ENCODE data around the gene WEE2.

The WEE2 gene

GRCh38 chr7:141691961-141692360 is 16.2 kb upstream of the WEE2 start:
- DNase-seq, result no peak

DNA sequence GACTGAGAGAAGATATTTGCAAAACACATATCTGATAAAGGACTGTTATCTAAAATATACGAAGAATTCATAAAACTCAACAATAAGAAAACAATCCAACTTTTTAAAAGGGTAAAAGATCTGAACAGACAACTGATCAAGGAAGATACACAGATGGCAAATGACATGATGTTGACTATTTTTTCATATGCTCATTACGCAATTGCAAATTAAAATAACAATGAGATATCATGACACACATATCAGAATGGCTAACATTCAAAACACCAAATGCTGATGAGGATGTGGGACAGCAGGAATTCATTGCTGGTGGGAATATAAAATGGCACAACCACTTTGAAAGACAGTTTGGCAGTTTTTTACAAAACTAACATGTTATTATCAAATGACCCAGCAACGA is 15.1 kb upstream of the WEE2 start:
- DNase-seq, result no peak

DNA sequence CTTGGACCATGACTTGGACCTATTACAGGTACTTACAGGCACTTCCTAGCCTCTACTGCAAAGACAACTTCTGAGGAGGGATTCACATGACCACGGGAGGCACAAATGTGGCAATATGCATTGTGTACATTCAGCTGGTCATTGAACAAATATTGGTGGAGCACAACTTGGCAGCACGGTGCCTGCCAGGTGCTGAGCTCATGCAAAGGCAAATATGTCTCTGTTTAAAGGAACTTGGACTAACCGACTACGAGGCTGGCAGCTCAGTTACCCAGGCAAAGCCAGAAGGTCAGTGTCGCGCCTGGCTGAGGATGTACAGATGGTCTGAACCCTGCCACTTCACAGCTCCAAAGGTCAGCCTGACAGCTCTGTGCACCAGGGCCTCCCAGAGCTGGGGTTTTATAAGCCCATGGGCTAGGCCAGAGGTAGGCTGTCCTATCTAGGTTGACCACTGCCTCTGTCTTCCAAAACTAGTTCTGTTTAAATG is 12.3 kb upstream of the WEE2 start:
- DNase-seq, result no peak

DNA sequence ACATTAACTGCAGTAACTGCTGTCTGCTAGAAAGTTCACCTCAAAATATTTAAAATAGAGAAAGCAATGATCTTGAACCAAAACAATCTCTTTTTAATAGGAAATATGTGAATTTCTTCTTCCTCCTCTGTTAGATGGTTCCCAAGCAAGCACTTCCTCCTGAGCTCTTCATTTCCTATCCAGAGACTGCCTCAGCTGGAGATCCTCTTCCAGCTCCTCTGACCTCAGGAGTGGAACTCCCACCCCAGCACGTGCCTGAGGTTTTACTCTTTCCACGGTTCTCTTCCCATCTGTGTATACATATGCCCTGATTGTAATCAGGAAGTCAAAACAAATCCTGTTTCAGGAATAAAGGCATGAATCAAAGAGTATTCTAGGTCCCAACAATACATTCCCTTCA is 11.8 kb upstream of the WEE2 start:
- DNase-seq, result no peak

DNA sequence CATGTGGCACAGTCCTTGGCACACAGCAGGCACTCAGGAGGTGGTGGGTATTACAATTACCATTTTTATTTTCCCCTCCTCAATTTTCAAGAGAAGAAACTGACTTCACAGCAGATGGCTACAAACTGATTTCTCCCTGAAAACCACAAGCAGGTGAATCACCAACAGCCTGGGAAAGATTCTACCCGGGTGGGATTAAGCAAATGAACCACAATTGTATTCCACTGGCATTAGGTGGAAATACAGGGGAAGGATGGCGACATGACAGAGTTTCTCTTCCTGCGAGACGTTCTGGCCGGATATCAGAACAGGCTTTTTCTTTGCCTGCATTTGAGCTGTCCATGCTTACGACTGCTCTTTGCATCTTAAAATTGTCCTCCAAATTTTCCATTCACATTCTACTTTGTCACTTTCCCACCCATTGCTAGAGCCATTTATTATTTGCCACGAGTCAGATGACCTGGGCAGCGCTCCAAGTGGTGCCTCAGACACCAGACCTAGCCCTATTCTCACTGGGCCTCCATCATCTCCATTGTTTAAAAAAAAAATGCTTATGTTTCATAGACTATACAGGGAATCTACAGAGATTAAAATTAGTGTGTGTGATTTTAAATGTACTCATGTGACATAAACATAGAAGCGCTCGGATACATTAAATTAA is 10.8 kb upstream of the WEE2 start:
- DNase-seq, result no peak

- DNase-seq, result no peak
Measured at GRCh38 chr7:141698247-141699015, 9.7 kb upstream of the WEE2 start.

DNA sequence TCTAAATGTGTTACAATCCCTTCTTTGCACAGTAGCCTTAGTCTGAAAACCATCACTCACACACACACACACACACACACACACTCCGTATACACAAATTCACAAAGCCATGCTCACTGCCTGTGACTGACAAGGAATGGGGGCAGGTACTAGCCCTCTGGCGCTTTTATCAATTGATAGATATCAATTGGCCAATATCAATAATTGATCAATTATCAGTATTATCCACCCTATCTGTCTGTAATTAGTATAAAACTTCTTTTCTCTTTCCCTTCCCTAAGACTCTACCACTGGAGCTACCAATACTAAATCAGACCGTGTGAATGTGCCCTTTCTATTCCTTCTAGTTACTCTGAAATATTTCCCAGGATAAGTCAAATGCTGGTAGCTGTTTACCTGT is 8.3 kb upstream of the WEE2 start:
- no peak for DNase-seq

GRCh38 chr7:141700296-141700847 is 7.8 kb upstream of the WEE2 start:
- no peak for DNase-seq

- no peak for DNase-seq
Measured at GRCh38 chr7:141700848-141701371, 7.2 kb upstream of the WEE2 start.

GRCh38 chr7:141701489-141702046 is 6.6 kb upstream of the WEE2 start:
- no peak for DNase-seq

- no peak for DNase-seq
Measured at GRCh38 chr7:141702047-141702567, 6.0 kb upstream of the WEE2 start, which contains the start of gene DENND11. Gene DENND11, minus strand, starts transcription at chr7:141702166. Its CDS starts 13 bp downstream, at chr7:141702153.

DNA sequence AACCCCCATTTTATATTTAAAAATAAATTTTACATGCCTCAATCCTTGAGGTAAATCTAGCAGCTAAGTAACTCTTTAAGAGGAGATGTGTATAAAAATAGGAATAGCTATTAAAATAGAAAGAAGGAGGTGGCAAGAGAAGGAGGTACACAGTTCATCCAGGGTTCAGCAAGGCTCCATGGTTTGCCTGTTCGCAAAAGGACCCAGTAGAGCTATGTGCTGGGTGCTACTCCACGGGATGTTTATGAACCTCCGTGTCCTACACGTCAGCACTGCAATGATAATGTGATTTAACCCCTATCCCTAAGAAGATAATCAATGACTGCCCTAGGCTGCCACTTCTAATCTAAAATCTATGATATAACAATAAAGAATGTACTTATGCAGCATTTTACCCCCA is 5.3 kb upstream of the WEE2 start:
- no peak for DNase-seq

DNA sequence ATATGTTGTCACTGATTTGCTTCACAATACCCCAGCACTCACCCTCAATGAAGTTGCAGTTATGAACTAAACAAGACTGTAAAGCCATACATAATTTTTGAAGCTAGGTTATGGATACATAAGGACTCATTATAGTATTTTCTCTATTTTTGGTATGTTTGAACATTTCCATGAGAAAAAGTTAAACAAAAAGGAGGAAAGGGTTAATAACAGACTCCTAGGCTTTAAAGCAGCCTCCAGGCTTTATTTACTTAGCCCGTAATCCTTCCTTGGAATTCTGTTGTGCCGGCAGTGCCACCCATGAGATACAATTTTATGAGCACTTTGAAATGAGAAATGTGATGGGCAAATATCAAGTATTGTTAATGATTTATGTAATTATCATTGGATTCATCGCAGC is 4.0 kb upstream of the WEE2 start:
- no peak for DNase-seq

DNA sequence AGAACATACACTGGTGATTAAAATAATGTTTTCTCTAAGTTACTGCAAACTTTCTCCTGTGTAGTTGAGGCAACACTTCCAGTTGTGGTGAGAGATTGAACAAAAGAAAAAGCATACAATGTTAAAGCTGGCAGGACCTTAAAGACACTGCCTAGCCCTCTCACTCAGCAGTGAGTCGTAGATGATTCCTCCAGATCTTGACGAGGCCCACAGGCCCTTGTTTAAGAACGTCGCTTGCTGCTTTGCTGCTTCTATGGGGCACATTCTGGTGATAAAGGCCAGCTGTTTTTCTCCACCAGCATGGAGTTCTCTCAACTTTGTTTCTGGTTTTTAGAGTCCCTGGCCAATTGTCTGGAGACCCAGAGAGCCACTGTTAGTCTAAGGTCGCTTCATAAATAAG is 3.4 kb upstream of the WEE2 start:
- no peak for DNase-seq

DNA sequence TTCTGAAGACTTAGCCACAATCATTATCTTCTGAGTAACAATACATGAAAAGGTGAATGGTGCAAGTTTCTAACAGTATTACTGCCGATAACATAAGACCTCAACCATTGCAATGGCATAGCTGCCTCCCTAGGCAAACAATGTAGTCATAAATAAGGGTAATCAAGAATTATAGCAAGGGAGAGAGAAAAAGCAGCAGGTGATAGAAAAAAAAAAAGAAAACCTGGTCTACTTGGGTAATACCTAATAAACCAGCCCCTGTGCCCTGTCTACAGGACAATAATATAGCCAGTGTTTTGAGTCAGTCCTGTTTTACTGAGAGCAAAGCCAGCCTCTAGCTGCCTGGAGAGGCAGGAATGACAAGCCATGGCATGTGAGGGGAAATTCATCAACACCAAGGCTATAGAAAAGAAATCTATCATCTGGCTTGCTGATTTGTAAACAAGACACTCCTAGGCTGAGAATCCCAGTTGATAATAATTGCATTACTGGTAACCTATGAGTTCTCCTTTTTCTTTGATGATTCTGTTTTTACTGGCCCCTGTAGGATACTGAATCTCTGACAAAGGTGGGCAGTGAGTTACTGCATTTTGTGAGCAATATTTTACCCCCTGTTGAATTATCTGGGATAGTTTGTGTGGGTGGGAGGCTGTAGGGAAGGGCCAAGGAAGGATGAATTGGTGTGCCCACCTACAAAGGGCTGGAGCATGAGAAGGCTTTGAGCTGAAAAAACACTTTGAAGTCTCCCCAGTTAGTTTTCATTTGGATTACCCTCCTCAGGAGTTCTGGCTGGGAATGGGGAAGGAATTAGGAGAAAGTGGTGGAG is 1.7 kb upstream of the WEE2 start:
- no peak for DNase-seq

DNA sequence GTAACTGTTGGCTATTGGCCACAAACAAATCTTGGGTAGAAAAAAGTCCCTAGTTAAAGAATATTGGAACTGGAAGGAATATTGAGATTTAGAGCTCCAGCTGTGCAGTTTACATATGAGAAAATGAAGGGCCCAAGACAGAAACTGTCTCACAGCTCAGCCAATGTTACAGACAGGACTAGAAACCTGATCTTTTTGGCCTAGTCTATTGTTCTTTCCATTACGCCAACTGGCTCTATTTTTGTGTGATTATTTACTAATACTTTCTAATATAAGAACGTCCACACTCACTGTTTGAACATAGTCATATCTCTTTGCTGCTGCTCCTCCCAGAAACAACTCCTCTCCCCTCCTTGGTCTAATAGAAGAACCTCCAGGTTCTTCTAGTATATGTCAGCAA is 1.2 kb downstream of the WEE2 start:
- DNase-seq, result no peak

DNA sequence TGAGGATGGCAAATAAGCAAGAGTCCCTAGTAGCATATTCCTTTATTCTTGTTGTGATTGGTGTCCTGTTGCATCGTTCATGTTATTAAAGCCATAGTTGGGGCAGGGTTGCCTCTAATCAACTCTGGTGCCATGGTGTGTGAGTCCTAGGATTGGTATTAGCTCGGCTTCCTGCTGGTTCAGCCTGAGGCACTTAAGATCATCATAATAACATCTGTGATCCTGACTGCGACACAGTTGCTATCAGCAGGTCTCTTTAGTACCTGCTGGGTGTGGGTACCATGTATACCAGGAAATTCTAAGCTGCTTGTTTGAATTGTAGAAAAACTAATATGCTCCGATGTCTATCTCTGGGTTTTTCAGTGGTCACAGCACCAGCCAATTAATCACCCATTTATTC is 1.6 kb downstream of the WEE2 start:
- no peak for DNase-seq

DNA sequence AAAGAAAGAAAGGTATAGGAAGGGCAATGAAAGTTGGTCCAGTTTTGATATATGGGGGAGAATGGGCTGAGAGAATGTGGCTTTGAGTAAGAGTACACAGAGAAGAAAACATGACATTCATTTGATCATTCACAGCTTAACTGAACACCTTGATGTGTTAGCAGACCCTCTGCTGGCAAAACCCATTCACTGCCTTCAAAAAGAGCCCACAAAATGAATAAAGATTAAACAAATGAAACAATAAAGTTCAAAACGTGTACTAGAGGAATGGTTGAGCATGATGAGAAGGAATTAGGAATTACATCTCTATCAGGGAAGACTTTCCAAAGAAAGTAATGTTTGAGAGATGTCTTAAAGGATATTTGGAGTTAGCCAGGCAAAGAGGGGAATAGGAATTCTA is 2.1 kb downstream of the WEE2 start:
- no peak for DNase-seq

DNA sequence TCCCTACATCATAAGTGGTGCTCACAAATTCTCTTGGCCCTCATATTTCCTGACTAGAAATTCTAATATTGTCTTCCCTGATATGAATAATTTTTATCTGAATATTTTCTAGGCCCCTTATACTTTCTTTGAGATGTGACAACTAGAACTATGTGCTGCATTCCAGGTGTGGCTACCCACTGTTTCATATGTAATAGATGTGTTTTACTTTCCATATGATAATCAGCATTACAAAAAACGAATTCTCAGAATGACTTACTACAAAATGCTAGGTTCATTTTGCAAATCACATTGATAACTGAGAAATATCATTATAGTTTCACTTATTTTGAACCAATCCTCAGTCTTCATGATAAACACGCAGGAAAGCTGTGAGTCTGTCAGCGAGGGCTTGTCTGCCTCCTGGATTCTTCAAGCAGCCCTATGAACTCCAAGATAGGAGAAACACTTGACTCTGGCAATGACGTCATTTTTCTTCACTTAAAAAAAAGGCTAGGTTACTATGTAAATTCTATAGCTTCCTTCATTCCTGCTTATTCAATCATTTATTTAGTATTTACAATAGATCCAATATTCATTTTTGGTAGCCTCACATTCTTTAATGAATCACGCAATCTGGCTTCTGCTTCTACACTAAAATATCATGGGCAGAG is 4.6 kb downstream of the WEE2 start:
- no peak for DNase-seq

- DNase-seq, result no peak
Measured at GRCh38 chr7:141713890-141714289, 5.7 kb downstream of the WEE2 start.

DNA sequence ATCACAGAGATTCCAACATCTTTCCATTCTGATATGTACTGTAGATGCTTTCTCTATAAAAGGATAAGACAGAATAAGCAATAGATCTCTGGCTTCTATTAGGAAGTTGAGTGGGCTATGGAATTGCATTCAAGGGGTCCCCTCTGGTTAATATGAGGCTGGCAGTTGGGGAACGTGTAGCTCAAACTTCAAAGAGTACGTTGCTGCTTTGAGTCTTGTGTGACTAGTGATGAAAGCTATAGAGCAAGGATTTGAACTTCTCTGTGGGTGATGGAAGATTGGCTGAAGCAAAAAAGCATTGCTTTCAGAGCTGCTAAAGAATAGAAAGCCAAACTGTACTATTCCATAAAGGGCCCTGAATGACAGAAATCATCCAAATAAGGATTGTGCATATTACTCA is 6.4 kb downstream of the WEE2 start:
- DNase-seq, result no peak

DNA sequence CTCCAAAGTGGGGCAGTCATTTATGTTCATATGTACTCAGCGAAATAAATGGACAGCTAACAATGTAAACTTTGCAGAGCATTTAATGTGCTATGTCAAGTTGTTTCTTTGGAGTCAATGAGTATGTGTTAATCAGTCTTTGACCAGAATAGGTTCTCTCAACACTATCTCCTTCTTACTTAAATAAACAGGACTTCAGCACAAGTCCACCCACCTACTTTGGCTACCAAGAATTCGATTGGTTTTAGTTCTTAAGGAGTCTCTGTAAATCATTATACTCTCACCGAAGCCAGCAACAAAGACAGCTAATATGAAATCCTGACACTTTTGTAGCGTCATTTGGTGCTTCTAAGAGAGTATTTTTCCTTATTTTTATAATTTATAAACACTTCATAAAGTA is 6.9 kb downstream of the WEE2 start:
- no peak for DNase-seq

All from NCI-H524 treated with DMSO at 0.1 percent for 48 hours (cell line).